Measurements from ENCODE around the gene PLCXD1.
"Not testable (repeated sequence)": the region's sequence is repeated elsewhere in the genome, so short reads cannot be mapped to it uniquely, and the experiment has no call there.

PLCXD1 gene

DNA sequence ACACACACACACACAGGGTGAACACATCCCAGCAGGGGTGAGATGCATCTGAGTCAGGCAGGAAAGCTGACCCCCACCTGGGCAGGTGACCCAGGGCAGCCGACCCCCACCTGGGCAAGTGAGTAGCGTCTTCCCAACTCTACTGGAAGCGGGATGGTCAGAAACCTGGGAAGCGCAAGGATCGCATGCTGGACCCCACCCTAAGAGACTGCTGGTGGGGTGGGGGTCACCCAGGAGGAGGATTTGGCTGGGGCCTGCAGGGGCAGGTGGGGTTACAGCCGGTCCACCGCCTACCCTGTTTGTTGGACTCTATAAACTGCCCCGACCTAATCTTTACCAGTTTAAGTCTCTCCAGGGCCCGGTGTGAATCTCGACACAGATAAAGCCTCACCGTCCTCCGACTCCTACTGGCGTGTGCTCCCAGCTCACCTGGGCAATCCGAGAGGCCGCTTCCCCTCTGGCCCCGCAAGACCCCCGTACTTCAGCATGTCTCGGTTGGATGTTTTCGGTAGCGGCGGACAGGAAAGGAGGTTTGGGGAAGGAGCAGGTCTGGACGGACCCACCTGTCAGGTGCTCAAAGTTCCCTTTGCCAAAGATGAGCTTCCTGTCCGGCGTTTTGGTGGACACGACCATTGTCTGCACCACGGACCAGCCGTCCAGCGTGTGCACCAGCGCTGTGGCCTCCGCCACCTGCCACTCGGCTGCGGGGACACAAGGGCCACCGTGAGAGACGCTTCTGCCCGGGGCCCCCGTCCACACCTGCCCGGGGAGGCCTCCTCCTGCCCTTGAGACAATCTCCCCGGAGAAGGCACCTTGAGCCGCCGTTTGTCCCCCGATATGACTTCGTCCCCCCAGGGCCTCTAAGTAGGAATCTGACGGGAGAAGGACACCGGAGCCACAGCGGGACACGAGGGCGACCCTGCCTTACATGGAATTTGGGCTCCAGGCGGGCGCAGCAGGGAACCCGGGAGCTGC lies 35.5 kb downstream of the PLCXD1 start:
- Mint-ChIP-seq H3K4me3 (no peak overlapping the region), H3K4me1 (ENCODE audit: low read depth) (peaks cover 19% of the 10 kb centered on the region), H3K9me3 (no peaks in the 10 kb centered on the region), H3K27ac (peak overlapping the region; percentile 82), H3K27me3 (no peaks in the 10 kb centered on the region), H3K36me3 (ENCODE audit: low read depth) (peaks cover 28% of the 10 kb centered on the region)
- DNase-seq: no peak

DNA sequence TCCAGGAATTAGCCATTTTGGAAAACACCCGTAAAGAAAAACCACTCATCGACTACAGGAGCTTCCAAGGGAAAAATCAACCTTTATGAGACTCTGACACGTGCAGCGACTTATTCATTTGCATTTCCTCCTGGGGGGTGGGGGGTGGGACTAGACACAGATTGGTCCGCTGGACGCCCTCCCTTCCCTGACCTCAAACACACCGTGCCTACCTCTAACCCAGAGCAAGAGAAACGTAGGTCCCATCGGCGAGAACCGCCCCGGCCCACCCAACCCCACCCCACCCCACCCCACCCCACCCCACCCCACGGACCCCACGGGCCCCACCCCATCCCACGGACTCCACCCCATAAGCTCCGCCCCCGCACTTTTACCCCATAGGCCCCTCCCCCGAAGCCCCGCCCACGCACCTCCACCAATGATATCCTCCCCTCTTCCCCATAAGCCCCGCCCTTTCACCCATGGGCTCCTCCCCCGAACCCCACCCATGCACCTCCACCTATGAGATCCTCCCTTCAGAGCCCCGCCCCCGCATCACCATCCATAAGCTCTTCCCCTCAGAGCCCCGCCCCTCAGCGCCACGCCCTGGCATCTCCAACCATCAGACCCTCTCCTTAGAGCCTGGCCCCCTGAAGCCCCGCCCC lies 36.4 kb downstream of the PLCXD1 start:
- DNase-seq: no peak
- Mint-ChIP-seq H3K27ac (peak overlapping the region; percentile 100), H3K9me3 (no peaks in the 10 kb centered on the region), H3K36me3 (ENCODE audit: low read depth) (peaks cover 20% of the 10 kb centered on the region), H3K4me1 (ENCODE audit: low read depth) (peaks cover 19% of the 10 kb centered on the region), H3K4me3 (peak overlapping the region; percentile 93), H3K27me3 (no peaks in the 10 kb centered on the region)

DNA sequence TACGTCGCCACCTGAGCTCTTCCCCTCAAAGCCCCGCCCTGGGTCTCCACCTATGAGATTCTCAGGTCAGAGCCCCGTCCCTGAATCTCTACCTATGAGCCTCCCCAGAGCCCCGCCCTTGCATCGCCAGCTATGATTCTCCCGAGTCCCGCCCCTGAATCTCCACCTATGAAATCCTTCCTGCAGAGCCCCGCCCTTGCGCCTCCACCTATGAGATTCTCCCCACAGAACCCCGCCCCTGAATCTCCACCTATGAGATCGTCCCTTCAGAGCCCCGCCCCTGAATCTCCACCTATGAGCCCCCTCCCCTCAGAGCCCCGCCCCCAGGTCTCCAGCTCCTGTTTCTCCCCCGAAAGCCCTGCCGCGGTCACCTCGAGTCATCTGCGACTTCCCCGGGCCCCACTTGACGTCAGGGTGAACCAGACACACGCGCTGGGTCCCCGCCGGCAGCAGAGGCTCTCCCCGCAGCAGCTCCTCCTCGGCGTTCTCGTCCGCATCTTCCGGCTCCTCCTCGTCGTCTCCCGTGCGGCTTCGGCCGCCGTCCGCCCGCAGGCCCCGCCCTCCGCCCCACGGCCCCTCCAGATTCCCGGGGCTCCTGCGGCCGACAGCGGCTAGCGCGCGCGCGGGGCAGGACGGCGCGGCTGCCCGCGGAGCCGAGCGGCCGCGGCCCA lies 37.0 kb downstream of the PLCXD1 start:
- Mint-ChIP-seq H3K9me3 (no peaks in the 10 kb centered on the region), H3K36me3 (ENCODE audit: low read depth) (peaks cover 14% of the 10 kb centered on the region), H3K4me3 (peak overlapping the region; percentile 93), H3K4me1 (ENCODE audit: low read depth) (peaks cover 21% of the 10 kb centered on the region), H3K27me3 (no peaks in the 10 kb centered on the region), H3K27ac (peak overlapping the region; percentile 100)
- peak; percentile 96 for DNase-seq

DNA sequence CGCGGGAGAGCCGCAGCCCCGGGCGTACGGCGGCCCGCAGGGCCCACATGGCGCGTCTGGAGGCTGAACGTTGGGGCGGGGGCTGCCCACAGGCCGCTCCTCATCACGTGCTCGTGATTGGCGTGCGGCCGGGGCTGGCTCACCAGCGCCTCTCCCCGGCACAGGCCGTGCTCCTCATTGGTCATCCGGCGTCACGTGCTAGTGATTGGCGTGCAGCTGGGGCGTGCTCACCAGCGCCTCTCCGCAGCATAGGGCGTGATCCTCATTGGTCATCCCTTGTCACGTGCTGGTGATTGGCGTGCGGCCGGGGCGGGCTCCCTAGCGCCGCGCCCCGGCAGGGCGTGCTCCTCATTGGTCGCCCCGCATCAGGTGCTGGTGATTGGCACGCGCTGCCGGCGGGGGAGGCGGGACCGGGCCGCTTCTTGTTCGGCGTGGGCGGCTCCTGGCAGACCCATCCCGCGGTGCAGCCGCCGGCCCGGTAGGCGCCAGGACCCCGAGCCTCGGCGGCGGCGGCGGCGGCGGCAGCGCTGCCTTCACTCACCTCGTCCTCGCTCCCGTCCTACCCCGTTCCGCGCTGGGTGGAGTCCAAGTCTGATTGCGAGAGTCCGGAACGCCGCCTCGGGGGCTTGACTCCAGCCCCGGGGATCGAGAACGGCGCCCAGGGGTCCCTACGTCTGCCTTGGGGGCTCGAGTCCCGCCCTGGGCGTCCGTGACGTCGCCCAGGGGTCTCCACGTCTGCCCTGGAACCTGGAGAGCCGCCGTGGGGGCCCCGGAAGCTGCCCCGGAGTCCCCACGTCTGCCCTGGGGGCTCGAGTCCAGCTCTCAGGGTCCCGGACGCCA lies 37.8 kb downstream of the PLCXD1 start, which contains the start of gene GTPBP6:
TSS of gene GTPBP6 (minus strand) at position 58 of the 840 bp plus-strand sequence. CDS start at position 49, 9 bp downstream.
- Mint-ChIP-seq H3K4me3 (peak within 1 kb of the TSS; percentile 93), H3K27me3 (no peaks in the 10 kb centered on the region), H3K9me3 (no peaks in the 10 kb centered on the region), H3K27ac (peak within 1 kb of the TSS; percentile 100), H3K4me1 (ENCODE audit: low read depth) (peaks cover 24% of the 10 kb centered on the region), H3K36me3 (ENCODE audit: low read depth) (peaks cover 7% of the 10 kb centered on the region)
- peak; percentile 98 for DNase-seq

DNA sequence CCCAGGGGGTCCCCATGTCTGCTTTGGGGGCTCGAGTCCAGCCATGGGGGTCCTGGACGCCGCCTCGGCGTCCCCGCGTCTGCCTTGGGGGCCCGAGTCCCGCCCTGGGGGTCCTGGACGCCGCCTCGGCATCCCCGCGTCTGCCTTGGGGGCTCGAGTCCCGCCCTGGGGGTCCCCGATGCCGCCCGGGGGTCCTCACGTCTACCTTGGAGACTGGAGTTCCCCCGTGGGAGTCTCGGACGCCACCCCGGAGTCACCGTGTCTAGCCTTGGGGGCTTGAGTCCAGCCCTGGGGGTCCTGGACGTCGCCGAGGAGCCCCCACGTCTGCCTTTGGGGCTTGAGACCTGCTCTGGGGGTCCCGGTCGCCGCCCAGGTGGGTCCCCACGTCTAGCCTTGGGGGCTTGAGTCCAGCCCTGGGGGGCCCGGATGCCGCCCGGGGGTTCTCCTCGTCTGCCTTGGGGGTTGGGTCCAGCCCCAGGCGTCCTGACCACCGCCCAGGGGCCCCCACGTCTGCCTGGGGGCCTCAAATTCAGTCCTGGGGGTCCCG lies 38.5 kb downstream of the PLCXD1 start:
- DNase-seq: peak; percentile 59
- Mint-ChIP-seq H3K27me3 (no peaks in the 10 kb centered on the region), H3K27ac (peak overlapping the region; percentile 90), H3K4me1 (ENCODE audit: low read depth) (peaks cover 24% of the 10 kb centered on the region), H3K4me3 (peak overlapping the region; percentile 85), H3K9me3 (no peaks in the 10 kb centered on the region), H3K36me3 (ENCODE audit: low read depth) (peaks cover 4% of the 10 kb centered on the region)

DNA sequence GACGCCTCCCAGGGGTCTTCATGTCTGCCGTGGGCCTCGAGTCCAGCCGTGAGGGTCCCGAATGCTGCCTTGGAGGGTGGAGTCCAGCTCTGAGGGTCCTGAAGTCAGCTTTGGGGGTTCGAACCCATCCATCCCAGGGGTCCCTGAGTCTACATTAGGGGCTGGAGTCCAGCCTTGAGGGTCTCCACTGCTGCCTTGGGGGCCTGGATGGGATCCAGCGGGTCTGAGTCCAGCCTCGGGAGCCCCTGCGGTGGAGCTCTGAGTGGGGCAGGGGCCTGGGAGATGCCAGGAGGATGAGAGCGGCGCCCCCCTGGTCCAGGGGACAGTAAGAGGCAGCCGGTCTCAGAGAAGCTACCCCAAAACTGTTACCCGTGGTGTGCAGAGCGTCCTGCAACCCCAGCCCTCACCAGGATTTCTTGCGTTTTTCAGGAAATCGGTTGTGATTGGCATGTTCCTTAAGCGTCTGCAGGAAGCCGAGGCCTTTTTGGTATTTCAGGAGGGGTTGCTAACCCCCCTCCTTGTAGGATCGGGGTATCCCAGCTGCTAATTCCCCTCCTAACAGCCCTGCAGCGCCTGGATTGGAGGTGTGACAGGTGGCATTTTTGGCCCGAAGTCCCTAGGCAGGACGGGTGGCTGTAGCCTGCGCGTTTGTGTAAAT lies 39.1 kb downstream of the PLCXD1 start:
- H3K27me3 Mint-ChIP-seq: no peaks in the 10 kb centered on the region

DNA sequence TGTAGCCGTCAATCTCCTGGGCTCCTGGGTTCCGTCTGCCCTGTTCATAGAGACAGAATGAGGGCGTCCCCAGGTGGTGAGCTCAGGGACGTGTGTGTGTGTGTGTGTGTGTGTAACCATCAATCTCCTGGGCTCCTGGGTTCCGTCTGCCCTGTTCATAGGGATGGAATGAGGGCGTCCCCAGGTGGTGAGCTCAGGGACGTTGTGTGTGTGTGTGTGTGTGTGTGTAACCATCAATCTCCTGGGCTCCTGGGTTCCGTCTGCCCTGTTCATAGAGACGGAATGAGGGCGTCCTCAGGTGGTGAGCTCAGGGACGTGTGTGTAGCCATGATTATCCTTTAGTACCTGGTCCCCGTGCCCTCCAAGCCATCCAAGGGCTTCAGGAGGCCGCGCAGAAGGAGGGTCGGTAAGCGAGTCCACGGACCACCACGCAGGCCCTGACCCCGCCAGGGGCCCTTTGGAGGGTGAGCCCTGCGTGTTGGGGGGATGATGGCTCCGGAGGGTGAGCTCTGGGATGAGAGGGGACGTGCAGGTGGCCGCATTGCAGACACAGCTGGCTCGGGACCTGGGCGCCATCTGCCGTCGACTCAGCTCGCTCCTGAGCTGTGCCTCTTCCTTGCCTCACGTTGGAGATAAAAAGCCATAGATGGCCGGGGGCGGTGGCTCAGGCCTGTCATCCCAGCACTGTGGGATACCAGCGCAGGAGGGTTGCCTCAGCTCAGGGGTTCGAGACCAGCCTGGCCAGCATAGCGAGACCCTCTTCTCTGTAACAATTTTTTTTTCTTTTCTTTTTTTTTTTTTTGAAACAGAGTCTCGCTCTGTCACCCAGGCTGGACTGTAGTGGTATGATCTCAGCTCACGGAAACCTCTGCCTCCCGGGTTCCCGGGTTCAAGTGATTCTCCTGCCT lies 42.8 kb downstream of the PLCXD1 start:
- no peaks in the 10 kb centered on the region for H3K9me3 Mint-ChIP-seq
- H3K36me3 Mint-ChIP-seq (ENCODE audit: low read depth): peaks cover 2% of the 10 kb centered on the region
- no peak overlapping the region for H3K27ac Mint-ChIP-seq
- H3K4me3 Mint-ChIP-seq: no peak overlapping the region
- H3K27me3 Mint-ChIP-seq: no peaks in the 10 kb centered on the region
- peaks cover 11% of the 10 kb centered on the region for H3K4me1 Mint-ChIP-seq (ENCODE audit: low read depth)
- DNase-seq: no peak

More for the DNA sequence above, 39.1 kb downstream of the PLCXD1 start:
- H3K36me3 Mint-ChIP-seq (ENCODE audit: low read depth): peaks cover 4% of the 10 kb centered on the region
- peaks cover 24% of the 10 kb centered on the region for H3K4me1 Mint-ChIP-seq (ENCODE audit: low read depth)
- H3K4me3 Mint-ChIP-seq: peak overlapping the region; percentile 85
- no peak for DNase-seq
- H3K9me3 Mint-ChIP-seq: no peaks in the 10 kb centered on the region
- peak overlapping the region; percentile 90 for H3K27ac Mint-ChIP-seq

DNA sequence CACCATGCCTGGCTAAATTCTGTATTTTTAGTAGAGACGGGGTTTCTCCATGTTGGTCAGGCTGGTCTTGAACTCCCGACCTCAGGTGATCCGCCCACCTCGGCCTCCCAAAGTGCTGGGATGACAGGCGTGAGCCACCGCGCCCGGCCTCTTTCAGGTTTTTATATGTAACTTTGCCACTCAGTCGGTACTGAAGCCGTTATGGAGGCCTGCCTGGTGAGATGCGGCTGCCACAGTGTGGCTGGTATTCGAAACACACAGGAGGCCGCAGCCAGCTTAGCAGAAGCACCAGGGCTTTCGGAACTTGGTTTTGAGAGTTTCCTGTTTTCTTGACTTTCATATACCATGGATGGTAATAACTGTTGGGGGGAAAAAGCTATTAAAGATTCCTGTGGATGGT lies 43.5 kb downstream of the PLCXD1 start:
- not testable (repeated sequence) for DNase-seq; H3K4me3 Mint-ChIP-seq; H3K27me3 Mint-ChIP-seq; H3K9me3 Mint-ChIP-seq; H3K27ac Mint-ChIP-seq; H3K36me3 Mint-ChIP-seq (ENCODE audit: low read depth)
- peaks cover 11% of the 10 kb centered on the region for H3K4me1 Mint-ChIP-seq (ENCODE audit: low read depth)

DNA sequence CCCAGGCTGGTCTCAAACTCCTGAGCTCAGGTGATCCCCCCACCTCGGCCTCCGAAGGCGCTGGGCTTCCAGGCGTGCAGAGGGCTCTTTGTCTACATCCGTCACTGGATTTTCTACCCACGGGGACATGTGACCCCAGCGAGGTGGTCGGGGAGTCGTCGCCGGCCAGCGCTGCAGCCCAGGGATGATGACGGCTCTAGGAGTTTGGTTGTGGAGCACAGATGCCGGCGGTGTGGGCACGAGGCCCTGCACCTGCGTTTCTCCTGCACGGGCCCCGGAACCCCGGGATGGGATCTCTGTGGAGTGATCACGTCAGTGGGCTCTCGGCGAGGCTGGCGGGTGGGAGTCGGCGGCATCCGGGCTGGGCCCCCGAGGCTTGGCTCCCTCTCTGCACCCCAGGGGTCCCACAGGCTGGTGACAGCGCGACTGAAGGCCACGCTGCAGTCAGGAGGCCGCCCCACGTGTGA lies 46.5 kb downstream of the PLCXD1 start:
- Mint-ChIP-seq H3K27me3 (peaks cover 8% of the 10 kb centered on the region), H3K4me1 (ENCODE audit: low read depth) (peaks cover 7% of the 10 kb centered on the region), H3K9me3 (no peaks in the 10 kb centered on the region), H3K36me3 (ENCODE audit: low read depth) (peaks cover under 1% of the 10 kb centered on the region), H3K4me3 (no peak overlapping the region), H3K27ac (no peak overlapping the region)
- no peak for DNase-seq

DNA sequence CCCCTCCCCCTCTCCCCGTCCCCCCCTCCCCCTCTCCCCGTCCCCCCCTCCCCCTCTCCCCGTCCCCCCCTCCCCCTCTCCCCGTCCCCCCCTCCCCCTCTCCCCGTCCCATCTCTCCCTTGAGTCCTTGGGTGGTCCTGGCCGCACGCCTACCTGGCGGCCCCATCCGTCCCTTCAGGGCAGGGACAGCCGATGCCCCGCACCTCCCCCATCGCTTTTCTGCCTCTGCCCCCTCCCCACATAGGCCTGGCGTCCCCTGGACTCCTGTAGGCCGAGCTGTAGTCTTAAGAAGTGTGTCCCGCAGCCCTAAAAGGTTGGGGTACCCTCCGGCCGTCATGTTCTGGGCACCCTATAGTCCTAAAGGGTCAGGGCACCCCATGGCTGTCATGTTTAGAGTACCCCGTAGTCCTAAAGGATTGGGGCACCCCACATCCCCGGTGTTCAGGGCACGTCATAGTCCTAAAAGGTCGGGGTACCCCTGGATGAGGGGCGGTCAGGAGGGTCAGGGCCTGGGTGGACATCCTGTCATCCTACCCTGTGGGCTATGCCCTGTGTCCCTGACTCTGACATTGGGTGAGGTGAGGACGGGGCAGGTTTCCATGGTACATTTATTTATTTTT lies 48.2 kb downstream of the PLCXD1 start:
- Mint-ChIP-seq H3K27ac (no peak overlapping the region), H3K4me3 (no peak overlapping the region)

DNA sequence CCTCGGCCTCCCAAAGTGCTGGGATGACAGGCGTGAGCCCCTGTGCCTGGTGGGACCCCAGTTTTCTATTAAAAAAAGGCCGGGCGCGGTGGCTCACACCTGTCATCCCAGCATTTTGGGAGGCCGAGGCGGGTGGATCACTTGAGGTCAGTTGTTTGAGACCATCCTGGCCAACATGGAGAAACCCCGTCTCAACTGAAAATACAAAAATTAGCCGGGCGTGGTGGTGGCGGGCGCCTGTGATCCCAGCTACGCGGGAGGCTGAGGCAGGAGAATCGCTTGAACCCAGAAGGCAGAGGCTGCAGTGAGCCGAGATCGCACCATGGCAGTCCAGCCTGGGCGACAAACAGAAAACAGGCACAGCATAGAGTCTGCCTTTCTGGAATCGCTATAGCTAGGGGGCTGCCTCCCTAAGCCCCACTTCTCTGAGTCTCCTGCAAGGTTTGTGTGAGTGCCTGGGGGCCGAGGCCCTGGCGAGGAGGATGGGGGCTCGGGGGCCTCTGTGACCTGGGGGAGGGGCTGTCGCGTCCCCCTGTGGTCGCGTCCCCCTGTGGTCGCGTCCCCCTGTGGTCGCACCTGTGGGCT lies 49.1 kb downstream of the PLCXD1 start:
- not testable (repeated sequence) for H3K9me3 Mint-ChIP-seq; DNase-seq; H3K4me1 Mint-ChIP-seq (ENCODE audit: low read depth); H3K27me3 Mint-ChIP-seq; H3K36me3 Mint-ChIP-seq (ENCODE audit: low read depth); H3K4me3 Mint-ChIP-seq; H3K27ac Mint-ChIP-seq

More for the DNA sequence above, 48.2 kb downstream of the PLCXD1 start:
- Mint-ChIP-seq H3K9me3 (no peaks in the 10 kb centered on the region), H3K4me1 (ENCODE audit: low read depth) (peaks cover 2% of the 10 kb centered on the region), H3K27me3 (peaks cover 8% of the 10 kb centered on the region), H3K36me3 (ENCODE audit: low read depth) (peaks cover 4% of the 10 kb centered on the region)
- DNase-seq: no peak

DNA sequence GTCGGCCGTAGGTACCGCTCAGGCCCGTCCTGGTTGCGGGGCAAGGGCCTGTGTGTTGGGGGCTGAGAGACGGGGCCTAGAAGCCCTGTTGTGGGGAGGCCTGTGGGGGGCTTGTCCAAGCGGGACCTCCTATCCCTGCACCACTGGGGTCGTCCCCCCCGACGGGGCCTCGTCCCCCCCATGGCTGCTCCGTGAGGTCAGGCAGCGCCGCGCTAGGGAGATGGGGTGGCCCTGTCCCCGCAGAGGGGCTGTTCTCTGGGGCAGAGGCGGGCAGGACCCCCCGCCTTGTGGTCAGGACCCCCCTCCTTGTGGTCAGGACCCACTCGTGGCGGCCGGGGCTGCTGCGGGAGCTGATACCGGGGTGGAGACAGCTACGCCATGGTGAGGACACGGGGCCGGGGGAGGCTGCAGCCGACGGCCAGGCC lies 49.6 kb downstream of the PLCXD1 start:
- H3K4me3 Mint-ChIP-seq: no peak overlapping the region

More for the DNA sequence above, 49.6 kb downstream of the PLCXD1 start:
- H3K4me1 Mint-ChIP-seq (ENCODE audit: low read depth): peaks cover 2% of the 10 kb centered on the region
- H3K36me3 Mint-ChIP-seq (ENCODE audit: low read depth): peaks cover 8% of the 10 kb centered on the region
- no peak overlapping the region for H3K27ac Mint-ChIP-seq
- peaks cover 8% of the 10 kb centered on the region for H3K27me3 Mint-ChIP-seq
- DNase-seq: no peak
- H3K9me3 Mint-ChIP-seq: no peaks in the 10 kb centered on the region

All from activated T-cell treated with anti-CD3 and anti-CD28 coated beads, Interleukin-2, amount 50 U/mL, for 24 hours (primary cell).